ENCODE results near the gene PCDHAC1.
"Not testable (repeated sequence)": the region's sequence is repeated elsewhere in the genome, so short reads cannot be mapped to it uniquely, and the experiment has no call there.

The PCDHAC1 gene

GRCh38 chr5:140925806-140926442 lies at the start of gene PCDHAC1:
TSS of gene PCDHAC1 (plus strand) at chr5:140926299. CDS start at chr5:140926893, 594 bp downstream.
- DNase-seq, result peak in 4 of 56 donors; percentile 26 to 28 (median 28)

GRCh38 chr5:140876541-140877261 lies 49.4 kb upstream of the PCDHAC1 start:
- not testable (repeated sequence) for DNase-seq

GRCh38 chr5:140877262-140877581 lies 48.9 kb upstream of the PCDHAC1 start:
- DNase-seq, result no peak

GRCh38 chr5:140881889-140882590 lies 44.1 kb upstream of the PCDHAC1 start, which contains the start of gene PCDHA13:
TSS of gene PCDHA13 (plus strand) at chr5:140882124. CDS start at chr5:140882269, 145 bp downstream.
- peak in 3 of 56 donors; percentile 14 to 40 (median 19) for DNase-seq

GRCh38 chr5:140882591-140882899 lies 43.6 kb upstream of the PCDHAC1 start:
- DNase-seq, result peak in 3 of 56 donors; percentile 7 to 22 (median 18)

- no peak for DNase-seq
Measured at GRCh38 chr5:140883373-140883772, 42.7 kb upstream of the PCDHAC1 start.

GRCh38 chr5:140883927-140884697 lies 42.0 kb upstream of the PCDHAC1 start:
- no peak for DNase-seq

GRCh38 chr5:140916325-140916724 lies 9.8 kb upstream of the PCDHAC1 start:
- no peak for DNase-seq

GRCh38 chr5:140923601-140924000 lies 2.5 kb upstream of the PCDHAC1 start:
- no peak for DNase-seq

- peak in 54 of 56 donors; percentile 8 to 86 (median 57) for DNase-seq
Measured at GRCh38 chr5:140926443-140927227, 536 bp downstream of the PCDHAC1 start.

GRCh38 chr5:140927228-140927573 lies 1.1 kb downstream of the PCDHAC1 start:
- DNase-seq, result peak in 1 of 56 donors; percentile 6

- no peak for DNase-seq
Measured at GRCh38 chr5:140934964-140935606, 9.0 kb downstream of the PCDHAC1 start.

GRCh38 chr5:140946578-140946977 lies 20.5 kb downstream of the PCDHAC1 start:
- no peak for DNase-seq

- DNase-seq, result no peak
Measured at GRCh38 chr5:140951636-140952035, 25.5 kb downstream of the PCDHAC1 start.

- DNase-seq, result no peak
Measured at GRCh38 chr5:140953234-140953633, 27.1 kb downstream of the PCDHAC1 start.

GRCh38 chr5:140962190-140962589 lies 36.1 kb downstream of the PCDHAC1 start:
- DNase-seq, result no peak

GRCh38 chr5:140964356-140964755 lies 38.3 kb downstream of the PCDHAC1 start:
- no peak for DNase-seq

GRCh38 chr5:140965905-140966292 lies 39.8 kb downstream of the PCDHAC1 start:
- peak in 7 of 56 donors; percentile 15 to 57 (median 44) for DNase-seq

GRCh38 chr5:140966293-140967225 lies 40.5 kb downstream of the PCDHAC1 start, which contains the start of gene PCDHAC2:
TSS of gene PCDHAC2 (plus strand) at chr5:140966476. CDS start at chr5:140966767, 291 bp downstream.
- DNase-seq, result peak in 47 of 56 donors; percentile 31 to 89 (median 59)

Measured in amygdala (tissue), 56 donors.